ENCODE data around the gene MSANTD7.

- no peak for TF ChIP-seq GATA3 (IDR thresholded peaks at IDR 0.05; ENCODE audit: low read depth, low read length)
- no peak for TF ChIP-seq GATA2 (IDR thresholded peaks at IDR 0.05; ENCODE audit: low read depth, low read length)
Measured at GRCh38 chr10:14820775-14821154, 17.3 kb upstream of the MSANTD7 start.
